GM21390 (cell line): ENCODE measurements around the gene HMX2.

Experiments
- ATAC-seq: cut with Tn5 transposase; IDR thresholded peaks from one replicate; pipeline ENCODE4 v1.9.1; 2021; ENCODE audit not compliant: unreplicated experiment

Gene HMX2

DNA sequence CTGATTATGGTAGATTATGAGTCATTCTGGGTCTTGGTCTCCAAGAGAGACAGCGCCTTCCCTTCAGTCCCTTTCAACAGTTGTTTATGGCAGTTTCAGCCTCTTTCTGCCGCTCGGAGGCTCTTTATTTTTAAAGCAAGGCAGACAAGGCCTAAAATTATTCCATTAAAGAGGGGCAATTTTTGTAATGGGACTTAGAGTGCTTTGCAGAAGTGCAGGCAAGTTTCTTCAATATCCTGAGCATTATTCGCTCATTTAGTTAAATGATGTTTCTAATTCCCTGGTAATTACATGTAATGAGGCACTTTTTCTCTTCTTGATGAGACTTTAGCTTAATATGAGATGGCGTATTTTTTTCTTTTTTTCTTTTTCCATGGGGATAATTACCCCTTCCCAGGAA lies 39.8 kb downstream of the HMX2 start:
- no peak for ATAC-seq

DNA sequence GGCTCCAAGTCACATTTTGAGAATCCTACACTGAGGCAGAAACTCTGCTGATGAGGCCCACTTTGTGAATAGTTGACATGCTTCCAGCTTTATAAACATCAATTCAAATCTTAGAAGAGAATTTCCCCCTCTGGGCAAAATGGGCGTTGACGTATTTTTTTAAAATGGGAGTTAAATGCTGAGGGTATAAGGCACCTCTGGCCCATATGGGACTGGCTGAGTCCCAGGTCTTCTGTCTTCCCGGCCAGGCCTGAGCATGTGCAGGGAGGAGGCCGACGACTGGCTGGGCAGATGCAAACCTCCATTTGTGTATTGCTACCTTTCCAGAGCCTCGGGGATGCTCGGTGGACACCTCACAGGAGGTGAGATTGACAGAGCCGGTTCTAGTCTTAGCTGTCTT lies 44.0 kb downstream of the HMX2 start:
- no peak for ATAC-seq

DNA sequence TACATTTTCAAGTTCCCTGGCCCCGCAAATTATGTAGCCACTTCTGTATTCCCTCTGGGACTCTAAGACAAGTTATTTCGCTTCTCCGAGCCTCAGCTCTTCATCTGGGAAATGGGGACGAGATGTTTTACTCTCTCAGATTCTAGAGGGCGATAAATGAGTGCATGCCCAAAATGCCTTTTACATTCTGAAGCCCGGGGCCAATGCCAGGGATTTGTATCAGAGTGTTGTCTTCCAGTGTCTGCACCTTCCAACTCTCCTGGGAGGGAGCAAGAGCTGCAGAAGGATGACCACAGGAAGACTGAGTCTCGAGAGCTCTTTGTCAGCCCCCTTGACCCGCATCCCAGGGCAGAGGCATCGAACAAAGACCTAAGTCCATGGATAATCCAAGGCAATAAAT lies 46.1 kb downstream of the HMX2 start:
- ATAC-seq: no peak
